Activated T-helper 1 cell treated with anti-CD3 and anti-CD28 coated beads, Interleukin-12 subunit alpha, Interleukin-12 subunit beta, Interleukin-2, Interleukin-4 antibody, amounts not matched to agents 30 ng/mL and 10 ng/mL and 1 ng/mL, durations not matched to agents 14 hours and 24 hours and 36 hours (primary cell): ENCODE measurements around the gene LIPA. TPM values are rescaled to one million over a fixed set of nuclear protein-coding genes. Genes with fewer than 3 reads are reported as not detected.
A peak's percentile ranks its signal among the peaks of the same experiment; 100 is the strongest.
"Not testable (repeated sequence)": the region's sequence is repeated elsewhere in the genome, so short reads cannot be mapped to it uniquely, and the experiment has no call there.

Experiments
- DNase-seq: peaks from one replicate; pipeline ENCODE4 v3.0.0; 2021; ENCODE audit warnings: low spot score
- H3K27ac Mint-ChIP-seq: one replicate; pipeline ENCODE4 v1.8.0; 2021; ENCODE audit warnings: mild to moderate bottlenecking, mixed read lengths
- H3K27me3 Mint-ChIP-seq: one replicate; pipeline ENCODE4 v1.8.0; 2022; ENCODE audit warnings: mild to moderate bottlenecking, moderate library complexity, mixed read lengths; ENCODE audit not compliant: insufficient read depth
- H3K36me3 Mint-ChIP-seq: one replicate; pipeline ENCODE4 v1.8.0; 2021; ENCODE audit warnings: low read depth, mixed read lengths
- H3K4me1 Mint-ChIP-seq: one replicate; pipeline ENCODE4 v1.8.0; 2021; ENCODE audit warnings: low read depth, mixed read lengths
- H3K4me3 Mint-ChIP-seq: one replicate; pipeline ENCODE4 v1.8.0; 2021; ENCODE audit warnings: mild to moderate bottlenecking, moderate library complexity, mixed read lengths
- H3K9me3 Mint-ChIP-seq: one replicate; pipeline ENCODE4 v1.8.0; 2021; ENCODE audit warnings: mixed read lengths
- intact Hi-C: fragments of 100-400 bp; cut with micrococcal nuclease; formaldehyde crosslinking; loops from one replicate; pipeline ENCODE4 v1.15.1; 2024
- total RNA-seq: library from RNA; stranded (reverse); gene quantifications from 2 replicates; pipeline ENCODE4 v1.2.3, GENCODE V29; 2022

The LIPA gene
- total RNA-seq, 1 donor from 2014 or later = 5.3 TPM

GRCh38 chr10:89183571-89183970 lies 68.0 kb downstream of the LIPA start:
- Mint-ChIP-seq H3K9me3 (peaks cover 3% of the 10 kb centered on the region), H3K36me3 (no peaks in the 10 kb centered on the region), H3K27ac (no peak overlapping the region), H3K4me1 (no peaks in the 10 kb centered on the region), H3K27me3 (peaks cover 31% of the 10 kb centered on the region), H3K4me3 (no peak overlapping the region)
- intact Hi-C loops = no loop called here
- no peak for DNase-seq

- Mint-ChIP-seq H3K9me3 (peaks cover 3% of the 10 kb centered on the region), H3K4me1 (no peaks in the 10 kb centered on the region), H3K4me3 (no peak overlapping the region), H3K36me3 (no peaks in the 10 kb centered on the region), H3K27ac (no peak overlapping the region), H3K27me3 (peaks cover 31% of the 10 kb centered on the region)
- intact Hi-C loops = no loop called here
- no peak for DNase-seq
These were observed 68.7 kb downstream of the LIPA start for GRCh38 chr10:89182894-89183293.

GRCh38 chr10:89175816-89176215 lies 75.8 kb downstream of the LIPA start:
- intact Hi-C loops = no loop called here
- H3K27ac Mint-ChIP-seq = no peak overlapping the region

GRCh38 chr10:89173075-89173474 lies 78.5 kb downstream of the LIPA start:
- intact Hi-C loops = no loop called here
- Mint-ChIP-seq H3K4me3 (no peak overlapping the region), H3K27ac (no peak overlapping the region), H3K4me1 (no peaks in the 10 kb centered on the region), H3K27me3 (peaks cover 44% of the 10 kb centered on the region), H3K9me3 (no peaks in the 10 kb centered on the region), H3K36me3 (no peaks in the 10 kb centered on the region)
- no peak for DNase-seq

More at GRCh38 chr10:89175816-89176215, 75.8 kb downstream of the LIPA start:
- H3K9me3 Mint-ChIP-seq = no peaks in the 10 kb centered on the region
- no peaks in the 10 kb centered on the region for H3K4me1 Mint-ChIP-seq
- H3K27me3 Mint-ChIP-seq = peaks cover 46% of the 10 kb centered on the region
- no peak for DNase-seq
- no peak overlapping the region for H3K4me3 Mint-ChIP-seq
- no peaks in the 10 kb centered on the region for H3K36me3 Mint-ChIP-seq

- DNase-seq = no peak
- Mint-ChIP-seq H3K4me3 (no peak overlapping the region), H3K36me3 (no peaks in the 10 kb centered on the region), H3K27me3 (peaks cover 48% of the 10 kb centered on the region), H3K4me1 (no peaks in the 10 kb centered on the region), H3K9me3 (no peaks in the 10 kb centered on the region), H3K27ac (no peak overlapping the region)
- intact Hi-C loops = no loop called here
These were observed 79.6 kb downstream of the LIPA start for GRCh38 chr10:89171996-89172395.

GRCh38 chr10:89171263-89171872 lies 80.2 kb downstream of the LIPA start:
- intact Hi-C loops = no loop called here
- no peak for DNase-seq
- H3K4me1 Mint-ChIP-seq = no peaks in the 10 kb centered on the region
- no peak overlapping the region for H3K4me3 Mint-ChIP-seq
- H3K9me3 Mint-ChIP-seq = no peaks in the 10 kb centered on the region
- H3K27me3 Mint-ChIP-seq = peaks cover 52% of the 10 kb centered on the region
- no peak overlapping the region for H3K27ac Mint-ChIP-seq
- H3K36me3 Mint-ChIP-seq = no peaks in the 10 kb centered on the region

- H3K36me3 Mint-ChIP-seq, H3K9me3 Mint-ChIP-seq, intact Hi-C loops, DNase-seq, H3K4me3 Mint-ChIP-seq, H3K27ac Mint-ChIP-seq: not testable (repeated sequence)
- Mint-ChIP-seq H3K27me3 (peaks cover 43% of the 10 kb centered on the region), H3K4me1 (peaks cover 25% of the 10 kb centered on the region)
These were observed 83.1 kb downstream of the LIPA start for GRCh38 chr10:89168354-89168900.

- H3K4me1 Mint-ChIP-seq = peaks cover 30% of the 10 kb centered on the region
- intact Hi-C loops = no loop called here
- H3K9me3 Mint-ChIP-seq = peaks cover 3% of the 10 kb centered on the region
- peaks cover 38% of the 10 kb centered on the region for H3K27me3 Mint-ChIP-seq
- no peak overlapping the region for H3K4me3 Mint-ChIP-seq
- no peak for DNase-seq
- no peak overlapping the region for H3K27ac Mint-ChIP-seq
- no peaks in the 10 kb centered on the region for H3K36me3 Mint-ChIP-seq
These were observed 83.7 kb downstream of the LIPA start for GRCh38 chr10:89167915-89168314.

GRCh38 chr10:89165923-89166322 lies 85.7 kb downstream of the LIPA start:
- Mint-ChIP-seq H3K27me3 (peaks cover 28% of the 10 kb centered on the region), H3K4me1 (peaks cover 30% of the 10 kb centered on the region), H3K4me3 (no peak overlapping the region), H3K36me3 (no peaks in the 10 kb centered on the region), H3K27ac (no peak overlapping the region), H3K9me3 (peaks cover 3% of the 10 kb centered on the region)
- intact Hi-C loops = no loop called here
- DNase-seq = no peak

- Mint-ChIP-seq H3K27me3 (peaks cover 36% of the 10 kb centered on the region), H3K4me1 (peaks cover 30% of the 10 kb centered on the region), H3K27ac (no peak overlapping the region), H3K36me3 (no peaks in the 10 kb centered on the region), H3K4me3 (no peak overlapping the region), H3K9me3 (peaks cover 3% of the 10 kb centered on the region)
- no peak for DNase-seq
- intact Hi-C loops = loop anchor here (5.0 kb wide), 3 partner anchors 228 to 893 kb away; no protein-coding TSS in a partner anchor
These were observed 86.7 kb downstream of the LIPA start for GRCh38 chr10:89164920-89165319.

- peaks cover 30% of the 10 kb centered on the region for H3K4me1 Mint-ChIP-seq
- H3K27ac Mint-ChIP-seq = peak overlapping the region; percentile 76
- no peak for DNase-seq
- H3K36me3 Mint-ChIP-seq = no peaks in the 10 kb centered on the region
- peaks cover 3% of the 10 kb centered on the region for H3K9me3 Mint-ChIP-seq
- H3K4me3 Mint-ChIP-seq = peak overlapping the region; percentile 57
- intact Hi-C loops = loop anchor here (5.0 kb wide), 3 partner anchors 227 to 892 kb away; no protein-coding TSS in a partner anchor
- peaks cover 42% of the 10 kb centered on the region for H3K27me3 Mint-ChIP-seq
These were observed 87.5 kb downstream of the LIPA start for GRCh38 chr10:89164080-89164479.
